Muscle layer of colon (tissue), 2 donors: Measurements from ENCODE around the gene CDHR3.
"Not testable (repeated sequence)": the region's sequence is repeated elsewhere in the genome, so short reads cannot be mapped to it uniquely, and the experiment has no call there.

Experiments
- H3K27ac ChIP-seq: one replicate; pipeline ENCODE4 v1.7.0; 2013; ENCODE audit warnings: low read depth, mild to moderate bottlenecking, low read length, moderate library complexity
- H3K27me3 ChIP-seq, 2 donors: one replicate each; pipeline ENCODE4 v1.7.0; 2013; ENCODE audit warnings: low read length in 2 of 2, mild to moderate bottlenecking in 2 of 2; ENCODE audit not compliant: insufficient read depth in 2 of 2, control insufficient read depth in 1 of 2
- H3K36me3 ChIP-seq: one replicate; pipeline ENCODE4 v1.7.0; 2013; ENCODE audit warnings: mild to moderate bottlenecking, low read length; ENCODE audit not compliant: insufficient read depth
- H3K4me1 ChIP-seq: one replicate; pipeline ENCODE4 v1.7.0; 2013; ENCODE audit warnings: mild to moderate bottlenecking, low read length; ENCODE audit not compliant: insufficient read depth
- H3K4me3 ChIP-seq, 2 donors: one replicate each; pipeline ENCODE4 v1.7.0; 2013; ENCODE audit warnings: low read length in 2 of 2, low read depth in 1 of 2, mild to moderate bottlenecking in 1 of 2, moderate library complexity in 1 of 2
- H3K9ac ChIP-seq: one replicate; pipeline ENCODE4 v1.7.0; 2013; ENCODE audit warnings: low read length
- H3K9me3 ChIP-seq: one replicate; pipeline ENCODE4 v1.7.0; 2013; ENCODE audit warnings: mild to moderate bottlenecking, low read length
- donor health status: abdominal sarcoma.
- donor health status: Adenocarcinoma of cecum.

Gene CDHR3

DNA sequence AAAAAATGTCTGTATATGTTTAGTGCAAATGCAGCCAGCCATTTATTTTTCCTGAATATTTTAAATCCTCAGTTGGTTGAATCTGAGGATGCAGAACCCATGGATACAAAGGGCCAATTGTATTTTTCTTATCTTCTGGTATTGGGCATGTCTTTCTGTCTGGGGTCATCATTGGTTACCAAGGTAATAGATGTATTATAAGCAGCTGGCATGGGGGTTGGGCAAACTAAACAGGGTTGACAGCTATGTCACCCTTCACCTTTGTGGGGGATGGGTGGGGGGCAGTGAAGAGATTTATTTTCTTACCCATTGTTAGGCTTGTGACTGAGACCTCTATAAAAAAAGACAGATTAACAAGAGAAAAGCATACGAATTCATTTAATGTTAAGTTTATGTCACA is 38.8 kb downstream of the CDHR3 start:
- Histone ChIP-seq H3K9ac (no peak overlapping the region), H3K4me1 (peaks cover 6% of the 10 kb centered on the region), H3K4me3 (no peak overlapping the region), H3K36me3 (no peaks in the 10 kb centered on the region), H3K27me3 (no peaks in the 10 kb centered on the region), H3K9me3 (no peaks in the 10 kb centered on the region), H3K27ac (no peak overlapping the region)

DNA sequence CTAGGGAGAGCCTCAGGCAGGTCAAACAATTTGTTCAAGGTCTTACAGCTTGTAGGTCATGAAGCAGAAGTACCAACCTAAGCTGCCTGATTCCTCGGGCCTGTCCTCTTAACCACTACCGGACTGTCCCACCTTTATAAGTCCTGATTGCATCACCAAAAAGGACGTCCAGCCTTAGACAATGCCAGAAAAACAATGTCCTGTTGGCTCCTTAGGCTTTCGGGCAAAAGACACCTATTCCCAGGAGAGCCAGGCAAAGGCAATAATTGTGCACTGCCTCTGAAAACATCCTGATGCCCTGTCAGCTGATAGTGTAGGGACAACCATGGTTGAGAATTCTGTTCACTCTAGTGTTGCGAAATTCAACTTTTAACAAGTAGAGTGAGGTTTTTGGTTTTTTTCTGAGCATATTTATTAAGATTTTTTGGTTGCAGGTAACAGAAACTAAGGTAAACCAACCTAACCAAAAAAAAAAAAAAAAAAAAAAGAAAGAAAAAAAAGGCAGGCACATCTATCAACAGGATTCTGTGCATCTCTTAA is 40.5 kb downstream of the CDHR3 start:
- Histone ChIP-seq H3K27ac (no peak overlapping the region), H3K36me3 (no peaks in the 10 kb centered on the region), H3K9me3 (no peaks in the 10 kb centered on the region), H3K4me1 (peaks cover 6% of the 10 kb centered on the region), H3K27me3 (no peaks in the 10 kb centered on the region), H3K4me3 (no peak overlapping the region), H3K9ac (no peak overlapping the region)

DNA sequence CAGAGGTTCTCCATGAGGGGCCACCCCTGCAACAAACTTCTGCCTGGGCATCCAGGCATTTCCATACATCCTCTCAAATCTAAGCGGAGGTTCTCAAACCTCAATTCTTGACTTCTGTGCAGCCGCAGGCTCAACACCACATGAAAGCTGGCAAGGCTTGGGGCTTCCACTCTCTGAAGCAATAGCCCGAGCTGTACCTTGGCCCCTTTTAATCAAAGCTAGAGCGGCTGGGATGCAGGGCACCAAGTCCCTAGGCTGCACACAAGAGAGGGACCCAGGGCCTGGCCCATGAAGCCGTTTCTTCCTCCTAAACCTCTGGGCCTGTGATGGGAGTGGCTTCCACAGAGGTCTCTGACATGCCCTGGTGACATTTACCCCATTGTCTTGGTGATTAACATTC is 43.8 kb downstream of the CDHR3 start:
- Histone ChIP-seq H3K9me3 (no peaks in the 10 kb centered on the region), H3K27ac (no peak overlapping the region), H3K4me3 (no peak overlapping the region), H3K27me3 (no peaks in the 10 kb centered on the region), H3K4me1 (peaks cover 17% of the 10 kb centered on the region), H3K36me3 (no peaks in the 10 kb centered on the region), H3K9ac (no peak overlapping the region)

DNA sequence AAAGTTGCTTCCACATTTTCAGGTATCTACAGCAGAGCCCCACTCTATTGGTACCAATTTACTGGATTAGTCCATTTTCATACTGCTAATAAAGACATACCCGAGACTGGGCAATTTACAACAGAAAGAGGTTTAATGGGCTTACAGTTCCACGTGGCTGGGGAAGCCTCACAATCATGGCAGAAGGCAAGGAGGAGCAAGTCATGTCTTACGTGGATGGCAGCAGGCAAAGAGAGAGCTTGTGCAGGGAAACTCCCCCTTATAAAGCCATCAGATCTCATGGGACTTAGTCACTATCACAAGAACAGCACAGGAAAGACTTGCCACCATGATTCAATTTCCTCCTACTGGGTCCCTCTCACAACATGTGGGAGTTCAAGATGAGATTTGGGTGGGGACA is 44.7 kb downstream of the CDHR3 start:
- H3K9me3 ChIP-seq, H3K36me3 ChIP-seq, H3K9ac ChIP-seq: not testable (repeated sequence)

DNA sequence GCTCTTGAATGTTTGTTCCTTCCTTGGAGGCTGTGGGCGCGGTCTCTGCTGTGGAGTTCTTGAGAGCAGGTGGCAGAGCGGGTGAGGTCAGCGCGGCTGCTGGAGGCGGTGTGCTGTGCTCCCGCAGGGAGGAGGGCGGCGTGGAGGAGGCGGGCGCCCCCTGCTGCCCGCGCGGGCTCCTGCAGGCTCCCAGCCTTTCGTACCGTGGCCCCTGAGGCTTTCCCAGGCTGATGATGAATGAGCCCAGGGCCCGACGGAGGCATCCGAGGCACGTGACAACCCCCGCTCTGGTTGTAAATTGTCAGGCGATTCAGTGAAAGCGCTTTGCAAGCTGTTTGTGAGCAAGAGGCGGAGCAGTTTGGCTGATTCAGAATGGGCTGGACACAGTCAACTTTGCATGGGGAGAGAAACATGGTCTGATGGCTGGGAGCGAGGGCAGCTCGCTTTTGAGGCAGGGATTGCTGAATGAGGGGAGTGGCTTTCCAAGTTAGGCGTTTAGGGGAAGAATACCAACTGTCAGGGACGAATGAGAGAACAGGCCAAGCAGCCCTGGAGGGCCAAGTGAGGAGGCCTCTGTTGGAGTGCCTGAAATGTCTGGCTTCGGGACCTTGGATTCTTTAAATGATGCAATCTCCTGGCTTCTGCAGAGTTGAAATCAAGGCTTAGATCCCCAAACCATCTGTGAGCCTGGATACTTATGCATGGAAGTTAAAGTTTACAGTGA is 46.6 kb downstream of the CDHR3 start:
- H3K9me3 ChIP-seq: no peaks in the 10 kb centered on the region
- no peaks in the 10 kb centered on the region for H3K36me3 ChIP-seq
- H3K4me3 ChIP-seq: peak overlapping the region in 1 of 2 donors; percentile 28
- peak overlapping the region; percentile 38 for H3K27ac ChIP-seq
- no peak overlapping the region for H3K9ac ChIP-seq
- peaks cover 23% of the 10 kb centered on the region for H3K4me1 ChIP-seq
- no peaks in the 10 kb centered on the region for H3K27me3 ChIP-seq

More for the DNA sequence above, 44.7 kb downstream of the CDHR3 start:
- H3K4me1 ChIP-seq: peaks cover 17% of the 10 kb centered on the region
- H3K27me3 ChIP-seq, H3K27ac ChIP-seq, H3K4me3 ChIP-seq: not testable (repeated sequence)

DNA sequence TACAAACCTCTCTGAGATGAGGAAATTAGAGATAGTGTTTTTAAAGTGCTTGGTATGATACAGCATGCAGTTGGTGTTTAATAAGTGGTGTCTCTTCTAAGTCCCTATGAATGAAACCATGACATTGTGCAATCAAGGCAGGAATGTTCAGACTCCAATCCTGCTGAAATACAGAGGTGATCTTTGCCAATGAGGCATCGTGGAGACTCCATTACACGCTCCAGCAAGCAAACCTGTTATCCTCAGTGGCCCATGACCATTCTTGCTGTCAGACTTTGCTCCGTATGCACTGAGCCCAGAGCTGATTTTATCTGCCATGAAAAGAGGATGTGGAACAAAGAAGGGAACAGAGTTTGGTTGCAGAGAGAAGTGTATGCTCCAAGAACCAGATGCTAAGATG is 47.3 kb downstream of the CDHR3 start:
- H3K36me3 ChIP-seq: no peaks in the 10 kb centered on the region
- H3K9ac ChIP-seq: no peak overlapping the region
- H3K9me3 ChIP-seq: no peaks in the 10 kb centered on the region
- H3K4me1 ChIP-seq: peaks cover 25% of the 10 kb centered on the region
- H3K27me3 ChIP-seq: no peaks in the 10 kb centered on the region
- H3K4me3 ChIP-seq: no peak overlapping the region
- peak overlapping the region; percentile 64 for H3K27ac ChIP-seq

DNA sequence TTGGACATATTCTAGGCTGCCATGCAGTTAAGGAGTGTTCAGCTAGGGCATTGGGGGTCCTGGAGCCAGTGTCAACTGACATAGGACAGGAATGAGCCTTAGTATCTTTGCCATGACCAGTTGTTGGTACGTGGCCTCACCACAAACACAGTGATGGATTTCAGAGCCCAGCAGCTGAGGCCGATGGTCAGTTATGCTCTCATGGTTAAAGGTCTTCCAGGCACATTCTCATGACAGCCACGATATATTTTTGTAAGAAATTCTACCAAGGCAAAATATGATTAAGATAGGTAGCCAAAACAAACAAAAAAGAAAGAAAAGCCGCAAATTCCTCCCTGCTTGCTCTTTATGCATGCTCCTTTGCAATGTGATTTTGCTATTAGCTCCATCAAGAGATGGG is 47.8 kb downstream of the CDHR3 start:
- no peak overlapping the region for H3K9ac ChIP-seq
- no peaks in the 10 kb centered on the region for H3K9me3 ChIP-seq
- H3K27ac ChIP-seq: peak overlapping the region; percentile 64
- no peak overlapping the region for H3K4me3 ChIP-seq
- peaks cover 30% of the 10 kb centered on the region for H3K4me1 ChIP-seq
- no peaks in the 10 kb centered on the region for H3K27me3 ChIP-seq
- no peaks in the 10 kb centered on the region for H3K36me3 ChIP-seq

DNA sequence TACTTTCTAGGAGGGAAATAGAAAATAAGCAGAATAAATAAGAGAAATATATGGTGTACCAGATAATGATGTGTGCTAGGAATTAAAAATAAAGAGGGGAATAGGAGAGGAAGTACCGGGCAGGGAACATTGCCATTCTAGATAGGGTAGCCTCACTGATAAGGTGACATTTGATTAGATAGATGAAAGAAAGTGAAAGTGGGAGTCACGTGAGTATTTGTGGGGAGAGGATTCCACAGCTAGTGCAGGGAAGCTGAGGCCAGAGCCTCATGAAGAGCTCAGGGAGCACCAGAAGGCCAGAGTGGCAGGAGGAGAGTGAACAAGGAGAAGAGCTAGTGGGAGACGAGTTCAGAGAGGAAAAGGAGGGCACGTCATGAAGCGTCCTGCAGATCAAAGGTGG is 49.1 kb downstream of the CDHR3 start:
- Histone ChIP-seq H3K27me3 (no peaks in the 10 kb centered on the region), H3K9ac (no peak overlapping the region), H3K36me3 (no peaks in the 10 kb centered on the region), H3K4me1 (peaks cover 39% of the 10 kb centered on the region), H3K4me3 (no peak overlapping the region), H3K9me3 (no peaks in the 10 kb centered on the region), H3K27ac (no peak overlapping the region)

DNA sequence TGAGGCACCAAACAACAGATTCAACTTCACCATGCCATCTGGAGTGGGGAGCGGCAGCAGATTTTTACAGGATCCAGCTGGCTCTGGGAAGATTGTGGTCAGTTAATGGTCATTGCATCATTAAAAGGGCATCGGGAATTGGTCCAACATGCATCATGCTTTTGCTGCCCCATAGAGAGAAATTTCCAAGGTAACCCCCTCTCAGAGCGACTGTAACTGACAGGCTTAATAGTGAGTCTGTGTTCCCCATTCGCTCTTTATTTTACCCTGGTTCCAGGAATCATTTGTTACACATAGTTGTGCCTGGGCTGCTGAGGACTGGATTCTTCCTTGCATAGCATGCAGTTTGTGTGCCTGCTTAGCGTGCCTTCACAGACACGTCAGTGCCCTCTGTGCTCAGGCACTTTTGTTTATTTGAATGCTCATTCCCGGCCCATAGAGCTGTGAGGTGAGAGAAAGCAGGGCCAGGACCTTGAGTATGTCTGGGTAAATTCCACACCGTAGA is 49.9 kb downstream of the CDHR3 start:
- no peak overlapping the region for H3K9ac ChIP-seq
- H3K4me1 ChIP-seq: peaks cover 39% of the 10 kb centered on the region
- peaks cover 4% of the 10 kb centered on the region for H3K36me3 ChIP-seq
- H3K27me3 ChIP-seq: no peaks in the 10 kb centered on the region
- no peak overlapping the region for H3K27ac ChIP-seq
- no peak overlapping the region for H3K4me3 ChIP-seq
- H3K9me3 ChIP-seq: no peaks in the 10 kb centered on the region

DNA sequence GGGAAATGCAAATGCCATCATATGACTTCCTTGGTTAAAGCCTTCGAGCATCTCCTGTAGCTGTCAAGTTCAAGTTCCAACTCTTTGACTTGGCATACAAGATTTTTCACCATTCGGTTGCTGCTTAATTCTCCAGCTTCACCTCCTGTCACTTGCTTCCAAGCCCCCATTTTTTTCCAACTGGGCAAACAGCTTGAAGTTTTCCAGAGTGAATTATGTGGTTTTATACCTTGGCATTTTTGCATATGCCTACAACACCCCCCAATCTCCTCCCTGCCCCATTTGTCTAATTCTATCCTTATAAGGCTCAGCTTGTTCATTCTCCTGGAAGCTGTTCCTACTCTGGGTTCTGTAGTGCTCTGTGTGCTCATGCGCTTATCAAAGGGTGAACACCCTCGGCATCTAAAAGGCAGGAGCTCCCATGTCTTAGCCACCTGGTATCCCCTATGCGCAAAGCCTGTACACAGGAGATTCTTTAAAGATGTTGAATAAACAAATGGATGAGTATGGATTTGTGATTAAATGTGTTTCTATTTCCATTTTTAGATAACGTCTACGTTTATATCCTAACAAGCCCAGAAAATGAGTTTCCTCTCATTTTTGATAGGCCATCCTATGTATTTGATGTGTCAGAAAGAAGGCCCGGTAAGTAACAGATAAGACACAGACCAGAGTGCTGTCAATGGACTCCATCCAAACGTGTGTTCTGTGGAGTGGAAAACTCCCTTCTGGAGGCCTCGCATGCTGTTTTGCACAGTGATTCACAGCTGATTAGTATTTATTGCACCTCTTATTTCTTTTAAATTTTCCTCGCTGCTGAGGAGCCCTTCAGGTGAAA is 52.5 kb downstream of the CDHR3 start:
- Histone ChIP-seq H3K9ac (no peak overlapping the region), H3K9me3 (no peaks in the 10 kb centered on the region), H3K27me3 (no peaks in the 10 kb centered on the region), H3K27ac (peak overlapping the region; percentile 35), H3K4me1 (peaks cover 24% of the 10 kb centered on the region), H3K36me3 (peaks cover 10% of the 10 kb centered on the region), H3K4me3 (no peak overlapping the region)

DNA sequence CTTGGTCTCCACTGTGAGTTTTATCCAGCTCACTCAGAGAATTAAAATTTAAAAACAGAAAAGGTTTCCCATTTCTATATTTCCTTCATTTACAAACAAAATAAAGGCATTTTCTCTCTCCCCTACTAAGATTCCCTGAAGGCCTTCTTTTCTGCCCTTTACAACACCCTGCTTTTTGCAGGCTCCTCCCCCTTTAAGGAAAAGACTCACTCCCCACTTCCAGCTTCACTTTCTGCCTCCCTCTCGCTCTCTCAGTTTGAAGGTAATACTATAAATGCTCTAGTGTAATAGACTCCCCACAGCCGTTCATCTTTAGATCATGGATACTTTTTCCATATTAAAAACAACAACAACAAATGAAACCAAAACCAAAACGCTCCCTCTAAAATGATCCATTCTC is 53.3 kb downstream of the CDHR3 start:
- H3K27ac ChIP-seq: no peak overlapping the region

More for the DNA sequence above, 53.3 kb downstream of the CDHR3 start:
- Histone ChIP-seq H3K27me3 (no peaks in the 10 kb centered on the region), H3K9me3 (no peaks in the 10 kb centered on the region), H3K4me1 (peaks cover 22% of the 10 kb centered on the region), H3K9ac (no peak overlapping the region), H3K4me3 (no peak overlapping the region), H3K36me3 (peaks cover 11% of the 10 kb centered on the region)
